Measurements from ENCODE around the gene ANKRD42.

DNA sequence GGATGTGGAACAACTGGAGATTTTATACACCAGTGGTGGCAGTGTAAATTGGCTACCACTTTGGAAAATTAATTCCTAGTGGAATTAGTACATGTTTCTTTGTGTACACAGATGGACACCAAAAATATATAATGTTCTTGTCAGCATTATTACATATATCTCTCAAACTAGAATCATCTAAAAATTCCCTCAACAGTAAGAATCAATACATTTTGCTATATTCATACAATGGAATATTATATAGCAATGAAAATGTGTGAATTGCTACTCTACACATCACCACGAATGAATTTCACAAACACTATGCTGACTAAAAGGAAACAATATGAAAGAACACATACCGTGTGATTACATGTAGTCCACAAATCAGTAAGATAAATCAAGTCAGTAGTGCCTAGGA lies 58.8 kb downstream of the ANKRD42 start:
- TF ChIP-seq, protein P1, sequence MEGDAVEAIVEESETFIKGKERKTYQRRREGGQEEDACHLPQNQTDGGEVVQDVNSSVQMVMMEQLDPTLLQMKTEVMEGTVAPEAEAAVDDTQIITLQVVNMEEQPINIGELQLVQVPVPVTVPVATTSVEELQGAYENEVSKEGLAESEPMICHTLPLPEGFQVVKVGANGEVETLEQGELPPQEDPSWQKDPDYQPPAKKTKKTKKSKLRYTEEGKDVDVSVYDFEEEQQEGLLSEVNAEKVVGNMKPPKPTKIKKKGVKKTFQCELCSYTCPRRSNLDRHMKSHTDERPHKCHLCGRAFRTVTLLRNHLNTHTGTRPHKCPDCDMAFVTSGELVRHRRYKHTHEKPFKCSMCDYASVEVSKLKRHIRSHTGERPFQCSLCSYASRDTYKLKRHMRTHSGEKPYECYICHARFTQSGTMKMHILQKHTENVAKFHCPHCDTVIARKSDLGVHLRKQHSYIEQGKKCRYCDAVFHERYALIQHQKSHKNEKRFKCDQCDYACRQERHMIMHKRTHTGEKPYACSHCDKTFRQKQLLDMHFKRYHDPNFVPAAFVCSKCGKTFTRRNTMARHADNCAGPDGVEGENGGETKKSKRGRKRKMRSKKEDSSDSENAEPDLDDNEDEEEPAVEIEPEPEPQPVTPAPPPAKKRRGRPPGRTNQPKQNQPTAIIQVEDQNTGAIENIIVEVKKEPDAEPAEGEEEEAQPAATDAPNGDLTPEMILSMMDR (conservative IDR thresholded peaks at IDR 0.05; ENCODE audit: low read length), result no peak
- no peak for TF ChIP-seq EZH2phosphoT487 (IDR thresholded peaks at IDR 0.05; ENCODE audit: borderline replicate concordance)
